Measurements from ENCODE around the gene FABP1. TPM values are rescaled to one million over a fixed set of nuclear protein-coding genes. Genes with fewer than 3 reads are reported as not detected.
A peak's percentile ranks its signal among the peaks of the same experiment; 100 is the strongest.

FABP1 gene
- polyA plus RNA-seq, 1 donor, result 881 TPM

DNA sequence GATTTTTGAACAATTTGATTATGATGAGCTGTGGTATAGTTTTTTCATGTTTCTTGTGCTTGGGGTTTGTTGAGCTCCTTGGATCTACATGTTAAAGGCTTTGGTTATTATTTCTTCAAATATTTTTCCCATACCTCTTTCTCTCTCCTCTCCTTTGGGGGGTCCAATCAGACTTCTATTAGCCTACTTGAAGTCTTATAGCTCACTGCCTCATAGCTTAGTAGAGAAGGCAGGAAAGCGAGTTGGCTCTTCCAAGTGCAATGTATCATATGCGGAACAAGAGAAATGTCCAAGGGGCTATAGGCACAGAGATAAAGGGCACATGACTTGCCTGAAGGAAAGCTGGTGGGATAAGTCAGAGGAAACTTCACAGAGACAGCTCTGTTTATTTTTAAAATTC lies 14.1 kb upstream of the FABP1 start:
- Histone ChIP-seq H3K9me3 (ENCODE audit: control insufficient read depth, low read depth, low read length) (peaks cover 7% of the 10 kb centered on the region), H3K27ac (ENCODE audit: low read length) (no peak overlapping the region), H3K4me3 (ENCODE audit: low read length) (no peak overlapping the region), H3K4me1 (ENCODE audit: control insufficient read depth, insufficient read depth, low read length) (peaks cover 44% of the 10 kb centered on the region), H3K36me3 (ENCODE audit: control insufficient read depth, insufficient read depth, low read length) (no peaks in the 10 kb centered on the region), H3K27me3 (ENCODE audit: control insufficient read depth, insufficient read depth, low read length) (no peaks in the 10 kb centered on the region)
- DNase-seq, result no peak
- WGBS (ENCODE audit: insufficient coverage, low lambda C conversion rate), result no CpG with 5 or more reads among the region's 2 CpGs

DNA sequence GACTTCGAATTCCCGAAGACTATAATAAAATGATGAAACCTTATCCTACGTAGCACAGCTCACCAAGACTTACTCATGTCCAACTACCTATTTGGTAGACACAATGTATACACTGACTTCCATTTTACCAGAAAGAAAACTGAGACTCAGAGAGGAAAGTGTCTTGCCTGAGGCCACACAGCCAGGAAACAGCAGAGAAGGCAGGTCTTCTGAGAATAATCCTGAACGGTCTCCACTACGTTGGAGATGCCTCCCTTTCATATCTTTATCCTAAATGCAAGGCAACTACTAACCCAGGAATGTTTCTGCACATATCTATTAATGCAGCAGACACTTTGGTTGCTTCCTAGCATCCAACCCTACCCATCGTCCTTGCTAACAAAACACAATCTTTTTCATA lies 11.9 kb upstream of the FABP1 start:
- peak overlapping the region; percentile 61 for H3K27ac ChIP-seq (ENCODE audit: low read length)
- WGBS (ENCODE audit: insufficient coverage, low lambda C conversion rate), result 100% methylated on average over 1 of the region's 6 CpGs
- no peaks in the 10 kb centered on the region for H3K36me3 ChIP-seq (ENCODE audit: control insufficient read depth, insufficient read depth, low read length)
- H3K27me3 ChIP-seq (ENCODE audit: control insufficient read depth, insufficient read depth, low read length), result no peaks in the 10 kb centered on the region
- peaks cover 27% of the 10 kb centered on the region for H3K4me1 ChIP-seq (ENCODE audit: control insufficient read depth, insufficient read depth, low read length)
- peaks cover 7% of the 10 kb centered on the region for H3K9me3 ChIP-seq (ENCODE audit: control insufficient read depth, low read depth, low read length)
- no peak overlapping the region for H3K4me3 ChIP-seq (ENCODE audit: low read length)
- no peak for DNase-seq

DNA sequence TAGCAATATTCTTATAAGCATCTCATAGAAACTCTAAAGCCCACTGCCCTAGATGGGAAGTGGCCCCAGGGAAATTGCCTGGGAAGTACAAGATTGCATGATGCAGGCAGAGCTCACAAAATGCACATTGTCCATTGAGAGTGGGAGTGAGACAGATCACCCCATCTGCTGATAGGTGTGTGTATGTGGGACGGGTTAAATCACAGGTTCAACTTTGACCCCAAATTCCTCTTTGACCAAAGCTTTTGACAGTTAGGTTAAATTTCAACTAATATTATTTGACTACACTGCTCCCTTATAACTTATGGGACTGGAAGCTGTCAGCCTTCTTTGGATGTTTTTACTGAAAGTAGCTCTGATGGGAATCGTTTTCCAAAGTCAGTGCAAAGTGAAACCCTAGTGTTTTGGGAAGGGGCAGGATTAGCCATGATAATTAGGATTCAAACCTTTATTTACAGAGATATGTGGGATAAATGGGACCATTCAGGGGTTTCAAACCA lies 11.4 kb upstream of the FABP1 start:
- Histone ChIP-seq H3K27me3 (ENCODE audit: control insufficient read depth, insufficient read depth, low read length) (no peaks in the 10 kb centered on the region), H3K4me1 (ENCODE audit: control insufficient read depth, insufficient read depth, low read length) (peaks cover 23% of the 10 kb centered on the region), H3K9me3 (ENCODE audit: control insufficient read depth, low read depth, low read length) (peaks cover 7% of the 10 kb centered on the region), H3K4me3 (ENCODE audit: low read length) (no peak overlapping the region), H3K27ac (ENCODE audit: low read length) (peak overlapping the region; percentile 61), H3K36me3 (ENCODE audit: control insufficient read depth, insufficient read depth, low read length) (no peaks in the 10 kb centered on the region)
- WGBS (ENCODE audit: insufficient coverage, low lambda C conversion rate), result no CpG with 5 or more reads among the region's 2 CpGs
- peak in 1 of 2 donors; percentile 74 for DNase-seq

DNA sequence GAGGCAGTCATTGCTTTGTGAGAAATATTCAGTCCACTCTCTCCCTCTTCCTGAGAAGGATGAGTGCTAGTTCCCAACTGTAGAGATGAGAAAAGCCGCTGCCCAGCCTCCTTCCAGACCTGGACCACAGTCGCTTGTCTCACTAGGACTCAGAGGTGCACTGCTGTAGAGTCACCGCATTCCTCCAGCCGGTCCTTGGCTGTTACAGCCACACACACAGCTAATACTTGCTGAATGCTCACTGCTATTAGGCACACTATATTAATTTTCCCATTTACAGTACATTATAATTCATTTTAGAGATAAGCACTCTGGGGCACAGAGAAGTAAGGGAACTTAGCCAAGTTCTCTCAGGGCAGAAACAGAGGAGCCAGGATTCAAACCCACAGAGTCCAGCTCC lies 10.0 kb upstream of the FABP1 start:
- Histone ChIP-seq H3K27ac (ENCODE audit: low read length) (no peak overlapping the region), H3K36me3 (ENCODE audit: control insufficient read depth, insufficient read depth, low read length) (no peaks in the 10 kb centered on the region), H3K9me3 (ENCODE audit: control insufficient read depth, low read depth, low read length) (peaks cover 7% of the 10 kb centered on the region), H3K4me1 (ENCODE audit: control insufficient read depth, insufficient read depth, low read length) (peaks cover 17% of the 10 kb centered on the region), H3K27me3 (ENCODE audit: control insufficient read depth, insufficient read depth, low read length) (no peaks in the 10 kb centered on the region), H3K4me3 (ENCODE audit: low read length) (no peak overlapping the region)
- DNase-seq, result no peak
- WGBS (ENCODE audit: insufficient coverage, low lambda C conversion rate), result no CpG with 5 or more reads among the region's 4 CpGs

DNA sequence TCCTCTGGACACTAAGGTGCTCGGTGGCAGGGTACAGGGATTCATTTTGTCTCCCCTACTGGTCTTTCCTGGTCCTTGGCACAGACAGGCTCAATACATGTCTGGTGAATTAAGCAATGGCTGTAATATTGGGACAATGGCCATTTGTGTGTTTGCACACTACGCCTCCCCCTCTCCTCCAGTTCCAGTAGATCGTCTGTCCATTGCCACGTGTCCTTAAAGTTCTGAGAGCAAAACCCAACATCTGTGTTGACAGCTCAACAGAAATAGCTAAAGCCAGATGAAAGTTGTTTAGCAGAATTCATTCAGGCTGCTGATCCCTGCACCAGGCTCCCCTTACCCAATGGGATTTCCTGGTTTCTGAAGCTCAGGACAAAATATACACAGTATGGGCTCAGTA lies 9.0 kb upstream of the FABP1 start:
- Histone ChIP-seq H3K4me3 (ENCODE audit: low read length) (no peak overlapping the region), H3K27ac (ENCODE audit: low read length) (no peak overlapping the region), H3K36me3 (ENCODE audit: control insufficient read depth, insufficient read depth, low read length) (no peaks in the 10 kb centered on the region), H3K9me3 (ENCODE audit: control insufficient read depth, low read depth, low read length) (peaks cover 1% of the 10 kb centered on the region), H3K27me3 (ENCODE audit: control insufficient read depth, insufficient read depth, low read length) (no peaks in the 10 kb centered on the region), H3K4me1 (ENCODE audit: control insufficient read depth, insufficient read depth, low read length) (peaks cover 20% of the 10 kb centered on the region)
- WGBS (ENCODE audit: insufficient coverage, low lambda C conversion rate), result no CpG with 5 or more reads among the region's 4 CpGs
- no peak for DNase-seq

DNA sequence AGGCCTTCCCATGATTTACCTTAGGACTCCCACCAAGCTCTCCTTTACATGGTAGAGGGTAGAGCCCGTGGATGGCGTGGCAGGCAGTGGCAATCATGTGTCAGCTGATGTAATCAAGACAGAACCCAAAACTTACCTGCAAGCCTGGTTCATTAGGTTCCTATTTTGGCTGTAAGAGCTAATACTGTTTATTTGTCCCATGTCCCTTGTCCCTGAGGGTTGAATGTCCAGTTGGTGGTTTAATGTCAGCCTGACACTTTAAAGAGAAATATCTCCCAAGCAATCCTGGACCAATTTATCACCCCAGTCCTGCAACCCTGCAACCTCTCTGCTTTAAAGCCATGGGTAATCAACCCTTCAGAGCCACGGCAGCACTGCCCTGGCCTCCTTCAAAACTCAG lies 6.0 kb upstream of the FABP1 start:
- Histone ChIP-seq H3K9me3 (ENCODE audit: control insufficient read depth, low read depth, low read length) (no peaks in the 10 kb centered on the region), H3K27ac (ENCODE audit: low read length) (no peak overlapping the region), H3K4me1 (ENCODE audit: control insufficient read depth, insufficient read depth, low read length) (peaks cover 36% of the 10 kb centered on the region), H3K27me3 (ENCODE audit: control insufficient read depth, insufficient read depth, low read length) (no peaks in the 10 kb centered on the region), H3K36me3 (ENCODE audit: control insufficient read depth, insufficient read depth, low read length) (no peaks in the 10 kb centered on the region), H3K4me3 (ENCODE audit: low read length) (no peak overlapping the region)
- DNase-seq, result no peak
- WGBS (ENCODE audit: insufficient coverage, low lambda C conversion rate), result no CpG with 5 or more reads among the region's 3 CpGs

DNA sequence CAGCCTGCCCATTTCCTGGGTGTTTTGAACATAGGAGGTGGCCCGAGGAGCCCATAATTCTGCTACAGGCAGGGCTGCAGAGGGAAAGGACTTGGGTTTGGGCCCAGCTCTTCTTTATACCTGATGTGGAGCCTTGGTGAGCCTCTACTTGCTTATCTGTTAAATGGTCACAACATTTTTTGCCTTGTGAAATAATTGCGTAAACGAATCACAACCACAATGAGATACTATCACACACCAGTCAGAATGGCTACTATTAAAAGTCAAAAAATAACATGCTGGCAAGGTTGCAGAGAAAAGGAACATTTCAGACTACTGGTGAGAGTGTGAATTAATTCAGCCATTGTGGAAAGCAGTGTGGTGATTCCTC lies 4.1 kb upstream of the FABP1 start:
- WGBS (ENCODE audit: insufficient coverage, low lambda C conversion rate), result 100% methylated on average over 2 of the region's 3 CpGs
- Histone ChIP-seq H3K4me3 (ENCODE audit: low read length) (no peak overlapping the region), H3K36me3 (ENCODE audit: control insufficient read depth, insufficient read depth, low read length) (no peaks in the 10 kb centered on the region), H3K27ac (ENCODE audit: low read length) (peak overlapping the region; percentile 92), H3K9me3 (ENCODE audit: control insufficient read depth, low read depth, low read length) (no peaks in the 10 kb centered on the region), H3K27me3 (ENCODE audit: control insufficient read depth, insufficient read depth, low read length) (no peaks in the 10 kb centered on the region), H3K4me1 (ENCODE audit: control insufficient read depth, insufficient read depth, low read length) (peaks cover 39% of the 10 kb centered on the region)
- DNase-seq, result no peak

DNA sequence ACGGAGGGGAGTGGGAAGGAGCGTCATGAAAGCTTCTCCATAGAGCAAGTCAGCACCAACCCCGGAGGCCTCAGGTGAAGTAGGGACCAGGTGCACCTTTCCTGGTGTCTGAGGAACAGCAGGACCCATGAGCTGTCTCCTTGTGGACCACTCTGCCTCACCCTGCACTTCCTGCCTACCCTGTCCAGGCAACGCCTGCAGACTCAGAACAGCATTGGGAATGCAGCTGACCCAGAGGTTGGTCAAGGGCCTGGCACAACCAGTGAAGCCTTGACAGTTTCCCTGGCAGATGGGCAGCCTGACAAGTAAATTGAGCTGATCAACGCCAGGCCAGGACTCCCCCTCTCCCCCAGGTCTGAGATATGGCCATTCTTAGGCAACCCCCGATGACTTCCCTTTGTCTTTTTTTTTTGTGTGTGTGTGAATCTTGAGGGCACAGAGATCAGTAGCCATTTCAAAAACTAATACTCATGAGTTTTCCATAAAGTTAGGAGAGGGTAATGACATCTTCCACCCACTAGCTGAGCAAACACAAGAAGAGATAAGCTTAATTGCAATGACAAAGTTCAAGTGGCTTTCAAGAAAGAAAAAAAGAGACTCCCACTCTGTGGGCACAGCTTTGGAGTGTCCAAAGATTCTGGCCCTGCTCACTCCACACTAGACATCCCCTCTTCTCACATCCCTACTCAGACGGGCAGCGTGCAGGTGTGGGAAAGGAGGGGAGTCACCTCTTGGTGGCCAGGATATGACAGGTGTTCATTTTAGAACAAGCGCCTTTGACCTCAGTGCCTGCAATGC lies 3.5 kb upstream of the FABP1 start:
- Histone ChIP-seq H3K27ac (ENCODE audit: low read length) (peak overlapping the region; percentile 92), H3K27me3 (ENCODE audit: control insufficient read depth, insufficient read depth, low read length) (no peaks in the 10 kb centered on the region)

DNA sequence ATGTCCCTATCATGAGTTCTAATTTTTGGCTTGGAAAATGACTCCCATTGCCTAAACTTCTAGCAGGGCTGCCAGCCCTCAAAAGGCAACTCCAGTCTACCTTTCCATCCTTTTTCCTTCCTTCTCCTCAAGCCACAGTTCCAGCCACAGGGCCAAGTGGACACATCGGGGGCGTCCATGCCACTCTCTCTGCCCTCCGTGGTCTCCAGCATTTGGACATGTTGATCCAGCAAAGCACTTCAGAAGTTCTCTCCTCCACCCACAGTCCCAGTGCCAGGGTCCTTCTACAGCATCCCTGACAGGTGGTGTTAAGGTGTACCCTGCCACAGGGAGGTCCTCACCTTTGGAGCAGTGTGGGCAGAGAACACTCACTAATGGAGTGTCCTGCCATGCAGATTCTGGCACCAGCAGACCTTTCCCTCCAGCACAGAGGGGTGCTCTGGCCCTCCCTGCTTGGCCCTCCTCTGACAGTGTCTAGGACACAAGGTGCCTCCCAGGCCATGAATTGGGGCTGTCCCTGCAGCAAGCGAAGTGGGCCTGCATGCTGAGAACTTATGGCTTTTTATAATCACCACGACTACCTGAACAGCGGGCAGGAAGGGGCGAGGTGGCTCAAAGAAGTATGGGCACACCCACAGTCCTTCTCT lies 1.6 kb upstream of the FABP1 start:
- Histone ChIP-seq H3K4me3 (ENCODE audit: low read length) (no peak overlapping the region), H3K27ac (ENCODE audit: low read length) (peak overlapping the region; percentile 92), H3K27me3 (ENCODE audit: control insufficient read depth, insufficient read depth, low read length) (no peaks in the 10 kb centered on the region), H3K36me3 (ENCODE audit: control insufficient read depth, insufficient read depth, low read length) (peaks cover 18% of the 10 kb centered on the region), H3K9me3 (ENCODE audit: control insufficient read depth, low read depth, low read length) (no peaks in the 10 kb centered on the region), H3K4me1 (ENCODE audit: control insufficient read depth, insufficient read depth, low read length) (peaks cover 39% of the 10 kb centered on the region)
- no CpG with 5 or more reads among the region's 7 CpGs for WGBS (ENCODE audit: insufficient coverage, low lambda C conversion rate)
- peak in 1 of 2 donors; percentile 21 for DNase-seq

More for the DNA sequence above, 3.5 kb upstream of the FABP1 start:
- Histone ChIP-seq H3K9me3 (ENCODE audit: control insufficient read depth, low read depth, low read length) (no peaks in the 10 kb centered on the region), H3K36me3 (ENCODE audit: control insufficient read depth, insufficient read depth, low read length) (peaks cover 2% of the 10 kb centered on the region), H3K4me1 (ENCODE audit: control insufficient read depth, insufficient read depth, low read length) (peaks cover 36% of the 10 kb centered on the region), H3K4me3 (ENCODE audit: low read length) (no peak overlapping the region)
- DNase-seq, result peak; percentile 74 to 89
- 40% methylated on average over 2 of the region's 9 CpGs for WGBS (ENCODE audit: insufficient coverage, low lambda C conversion rate)

DNA sequence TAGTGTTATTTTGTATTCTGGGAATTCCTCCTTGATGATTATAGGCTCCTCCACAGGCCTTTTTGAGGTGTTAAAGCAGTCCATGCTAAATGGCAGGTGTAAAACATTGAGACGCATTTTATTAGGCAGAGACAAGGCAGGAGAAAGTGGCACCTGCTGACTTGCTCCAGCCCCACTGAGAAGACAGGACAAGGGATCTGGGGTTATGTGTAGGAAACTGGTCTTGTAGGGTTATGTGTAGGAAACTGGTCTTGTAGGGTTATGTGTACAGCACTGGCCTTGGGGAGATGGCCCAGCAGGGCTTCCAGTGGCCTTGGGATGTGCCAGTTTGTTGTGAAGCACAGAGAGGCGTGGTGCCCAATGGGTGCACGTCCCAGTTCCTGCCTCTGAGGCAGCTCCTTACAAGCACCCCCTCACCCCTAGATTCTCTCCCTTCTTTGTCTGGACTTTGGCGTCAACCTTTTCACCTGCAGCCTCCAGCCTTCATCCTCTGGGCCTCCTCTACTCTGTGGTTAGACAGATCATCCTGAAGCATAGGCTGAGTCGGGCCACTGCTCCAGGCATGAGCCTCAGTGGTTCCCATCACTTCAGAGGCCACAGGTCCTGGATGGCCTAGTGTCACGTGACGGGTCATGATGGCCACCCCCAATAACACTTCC lies 921 bp upstream of the FABP1 start:
- Histone ChIP-seq H3K36me3 (ENCODE audit: control insufficient read depth, insufficient read depth, low read length) (peaks cover 24% of the 10 kb centered on the region), H3K27me3 (ENCODE audit: control insufficient read depth, insufficient read depth, low read length) (no peaks in the 10 kb centered on the region), H3K9me3 (ENCODE audit: control insufficient read depth, low read depth, low read length) (no peaks in the 10 kb centered on the region), H3K4me1 (ENCODE audit: control insufficient read depth, insufficient read depth, low read length) (peaks cover 46% of the 10 kb centered on the region), H3K27ac (ENCODE audit: low read length) (peak overlapping the region; percentile 92), H3K4me3 (ENCODE audit: low read length) (no peak overlapping the region)
- WGBS (ENCODE audit: insufficient coverage, low lambda C conversion rate), result no CpG with 5 or more reads among the region's 7 CpGs
- DNase-seq, result peak in 1 of 2 donors; percentile 52

All from large intestine (tissue), 3 donors.